ENCODE data around the gene COPS9.

Gene COPS9

GRCh38 chr2:240147382-240147781, 11.3 kb upstream of the COPS9 start:
- ATAC-seq, result no peak

- no peak for ATAC-seq
Measured at GRCh38 chr2:240146627-240147278, 10.6 kb upstream of the COPS9 start.

GRCh38 chr2:240146141-240146561, 10.0 kb upstream of the COPS9 start:
- no peak for ATAC-seq

GRCh38 chr2:240145461-240145860, 9.4 kb upstream of the COPS9 start:
- no peak for ATAC-seq

- no peak for ATAC-seq
Measured at GRCh38 chr2:240144649-240145261, 8.7 kb upstream of the COPS9 start.

GRCh38 chr2:240143801-240144648, 7.9 kb upstream of the COPS9 start:
- ATAC-seq, result peak; percentile 88 to 92

- ATAC-seq, result peak in 1 of 2 donors; percentile 14
Measured at GRCh38 chr2:240143276-240143675, 7.2 kb upstream of the COPS9 start.

GRCh38 chr2:240142859-240143258, 6.8 kb upstream of the COPS9 start:
- no peak for ATAC-seq

- ATAC-seq, result no peak
Measured at GRCh38 chr2:240142256-240142775, 6.2 kb upstream of the COPS9 start.

- no peak for ATAC-seq
Measured at GRCh38 chr2:240141736-240142135, 5.6 kb upstream of the COPS9 start.

GRCh38 chr2:240140920-240141319, 4.8 kb upstream of the COPS9 start:
- no peak for ATAC-seq

- no peak for ATAC-seq
Measured at GRCh38 chr2:240140511-240140910, 4.4 kb upstream of the COPS9 start, which contains the start of gene OTOS. Gene OTOS, minus strand, starts transcription at chr2:240140658. Its CDS starts 332 bp downstream, at chr2:240140326.

GRCh38 chr2:240139666-240140393, 3.7 kb upstream of the COPS9 start:
- ATAC-seq, result no peak

GRCh38 chr2:240139011-240139441, 2.9 kb upstream of the COPS9 start:
- no peak for ATAC-seq

GRCh38 chr2:240138254-240138984, 2.3 kb upstream of the COPS9 start:
- no peak for ATAC-seq

GRCh38 chr2:240137596-240138253, 1.6 kb upstream of the COPS9 start:
- no peak for ATAC-seq

GRCh38 chr2:240136671-240137292, 677 bp upstream of the COPS9 start:
- peak; percentile 9 to 25 for ATAC-seq

GRCh38 chr2:240135706-240136012, 446 bp downstream of the COPS9 start:
- peak; percentile 6 to 7 for ATAC-seq

GRCh38 chr2:240134956-240135520, 1.1 kb downstream of the COPS9 start:
- no peak for ATAC-seq

GRCh38 chr2:240134466-240134865, 1.6 kb downstream of the COPS9 start:
- no peak for ATAC-seq

- no peak for ATAC-seq
Measured at GRCh38 chr2:240133401-240133800, 2.7 kb downstream of the COPS9 start.
